BE2C (cell line): Measurements from ENCODE around the gene LACC1.

Source experiments
- DNase-seq: peaks from one replicate; pipeline ENCODE4 v3.0.0-alpha.2; 2020
- H3K27me3 ChIP-seq: fragments of 250-450 bp; sonication (Bioruptor Pico); 2 replicates; pipeline ENCODE4 v1.5.1; 2020; ENCODE audit warnings: mild to moderate bottlenecking
- H3K36me3 ChIP-seq: fragments of 250-450 bp; sonication (Bioruptor Pico); 2 replicates; pipeline ENCODE4 v1.5.1; 2020; ENCODE audit warnings: mild to moderate bottlenecking
- H3K4me1 ChIP-seq: fragments of 250-450 bp; sonication (Bioruptor Pico); 2 replicates; pipeline ENCODE4 v1.5.1; 2020
- H3K4me3 ChIP-seq: 2 replicates; pipeline ENCODE4 v1.5.1; 2011; ENCODE audit warnings: low read depth, low read length
- H3K9me3 ChIP-seq: fragments of 250-450 bp; sonication (Bioruptor Pico); 2 replicates; pipeline ENCODE4 v1.5.1; 2020
- TF ChIP-seq, protein P1 (sequence below): IDR thresholded peaks from 2 replicates; pipeline ENCODE4 v1.5.1; 2012; ENCODE audit warnings: mild to moderate bottlenecking, low read depth, low read length

Gene LACC1

DNA sequence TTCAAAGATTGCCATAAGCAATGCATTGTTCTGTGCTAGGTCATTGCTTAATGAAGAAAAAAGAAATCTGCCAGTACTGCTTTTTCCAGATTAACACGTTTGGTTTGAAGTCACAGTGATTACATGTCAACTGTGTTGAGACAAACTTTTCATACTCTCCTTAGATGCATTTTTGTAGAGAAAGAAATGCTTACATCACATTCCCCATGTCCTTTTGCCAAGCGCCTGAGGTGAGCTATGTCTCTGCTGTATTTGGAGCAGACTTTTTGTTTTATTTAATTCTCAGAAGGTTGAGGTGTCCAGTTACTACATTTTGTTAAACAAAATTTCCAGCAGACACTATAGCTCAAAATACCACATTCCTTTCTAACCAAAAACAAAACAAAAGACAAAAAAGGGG is 16.2 kb downstream of the LACC1 start:
- no peak for DNase-seq
- Histone ChIP-seq H3K27me3 (peaks cover 8% of the 10 kb centered on the region), H3K4me3 (no peak overlapping the region), H3K4me1 (no peaks in the 10 kb centered on the region), H3K36me3 (no peaks in the 10 kb centered on the region), H3K9me3 (no peaks in the 10 kb centered on the region)
- TF ChIP-seq, protein P1, sequence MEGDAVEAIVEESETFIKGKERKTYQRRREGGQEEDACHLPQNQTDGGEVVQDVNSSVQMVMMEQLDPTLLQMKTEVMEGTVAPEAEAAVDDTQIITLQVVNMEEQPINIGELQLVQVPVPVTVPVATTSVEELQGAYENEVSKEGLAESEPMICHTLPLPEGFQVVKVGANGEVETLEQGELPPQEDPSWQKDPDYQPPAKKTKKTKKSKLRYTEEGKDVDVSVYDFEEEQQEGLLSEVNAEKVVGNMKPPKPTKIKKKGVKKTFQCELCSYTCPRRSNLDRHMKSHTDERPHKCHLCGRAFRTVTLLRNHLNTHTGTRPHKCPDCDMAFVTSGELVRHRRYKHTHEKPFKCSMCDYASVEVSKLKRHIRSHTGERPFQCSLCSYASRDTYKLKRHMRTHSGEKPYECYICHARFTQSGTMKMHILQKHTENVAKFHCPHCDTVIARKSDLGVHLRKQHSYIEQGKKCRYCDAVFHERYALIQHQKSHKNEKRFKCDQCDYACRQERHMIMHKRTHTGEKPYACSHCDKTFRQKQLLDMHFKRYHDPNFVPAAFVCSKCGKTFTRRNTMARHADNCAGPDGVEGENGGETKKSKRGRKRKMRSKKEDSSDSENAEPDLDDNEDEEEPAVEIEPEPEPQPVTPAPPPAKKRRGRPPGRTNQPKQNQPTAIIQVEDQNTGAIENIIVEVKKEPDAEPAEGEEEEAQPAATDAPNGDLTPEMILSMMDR, result no peak

DNA sequence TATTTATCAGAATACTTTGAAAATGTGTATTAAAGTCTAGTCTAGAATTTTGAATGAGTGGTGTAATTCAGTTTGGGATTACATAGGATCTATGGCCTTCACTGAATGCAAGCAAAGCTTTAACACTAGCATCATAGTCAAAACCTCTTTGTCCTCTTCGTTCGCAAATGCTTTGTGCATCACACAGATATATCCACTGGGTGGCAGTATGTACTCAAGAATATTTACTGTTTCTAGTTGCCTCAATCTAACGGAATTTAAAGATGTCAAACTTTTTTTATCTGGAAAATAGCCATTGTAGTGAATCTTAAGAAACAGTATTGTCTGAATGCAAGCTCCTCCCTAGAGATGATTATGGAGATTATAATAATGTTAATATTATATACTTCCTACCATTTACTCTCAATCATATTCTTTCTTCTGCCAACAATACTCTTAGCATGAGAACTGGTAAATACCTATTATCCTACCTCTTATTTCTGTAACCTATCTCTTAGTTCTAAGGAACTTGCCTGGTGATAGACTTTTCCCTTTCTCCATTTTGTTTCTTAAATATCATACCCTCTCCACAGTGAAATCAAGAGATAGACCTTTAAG is 25.8 kb downstream of the LACC1 start:
- Histone ChIP-seq H3K4me3 (no peak overlapping the region), H3K27me3 (peaks cover 10% of the 10 kb centered on the region; the same call in 1 of the 2 replicates), H3K9me3 (no peaks in the 10 kb centered on the region), H3K36me3 (no peaks in the 10 kb centered on the region), H3K4me1 (no peaks in the 10 kb centered on the region)
- peak; percentile 25 for DNase-seq
- TF ChIP-seq, protein P1, result peak; percentile 74

DNA sequence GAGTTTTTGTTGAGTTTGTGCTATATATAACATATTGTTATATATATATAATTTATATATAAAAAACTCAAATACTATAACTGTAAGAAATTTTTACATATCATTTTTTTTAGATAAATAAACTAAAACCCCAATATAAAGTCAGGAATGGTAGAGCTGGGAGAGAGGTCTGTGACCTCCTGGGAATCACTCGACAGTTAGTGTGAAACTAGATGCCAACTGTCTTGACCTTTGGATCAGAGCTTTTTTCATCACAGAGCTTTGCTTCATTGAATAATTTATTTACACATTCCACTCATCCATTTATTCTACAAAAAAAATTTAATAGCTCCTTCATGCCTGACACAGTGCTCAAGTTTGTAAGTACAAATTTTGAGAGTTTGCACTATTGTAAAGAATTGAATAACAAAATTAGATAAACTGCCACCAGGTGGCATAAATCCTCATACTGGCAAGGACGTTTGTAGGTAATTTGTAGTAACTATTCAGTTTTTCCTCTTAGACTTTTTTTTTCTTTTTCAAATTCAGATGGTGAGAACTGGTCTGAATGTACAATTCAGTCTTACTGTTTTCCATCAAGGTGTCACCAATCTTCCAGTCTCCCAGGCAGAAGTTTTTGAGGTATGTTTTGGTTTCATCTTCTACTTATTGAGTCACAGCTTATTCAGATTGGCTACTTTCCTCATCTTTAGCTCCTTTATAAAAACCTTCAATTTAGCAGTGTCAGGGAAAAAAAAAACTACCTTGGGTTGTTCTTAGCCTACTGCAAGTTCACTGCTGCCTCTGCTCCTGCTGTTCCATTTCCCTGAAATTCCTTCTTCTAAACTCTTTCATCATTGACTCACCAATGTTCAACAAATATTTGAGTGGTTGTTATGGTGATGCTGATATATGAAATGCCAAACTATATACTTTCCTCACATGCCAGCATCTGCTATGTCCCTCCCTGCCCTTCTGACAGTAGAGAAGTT is 28.7 kb downstream of the LACC1 start:
- DNase-seq, result no peak
- no peak overlapping the region for H3K4me3 ChIP-seq
- no peaks in the 10 kb centered on the region for H3K36me3 ChIP-seq
- TF ChIP-seq, protein P1, result peak; percentile 54
- no peaks in the 10 kb centered on the region for H3K4me1 ChIP-seq
- H3K9me3 ChIP-seq, result no peaks in the 10 kb centered on the region
- H3K27me3 ChIP-seq, result peaks cover 10% of the 10 kb centered on the region; the same call in 1 of the 2 replicates

DNA sequence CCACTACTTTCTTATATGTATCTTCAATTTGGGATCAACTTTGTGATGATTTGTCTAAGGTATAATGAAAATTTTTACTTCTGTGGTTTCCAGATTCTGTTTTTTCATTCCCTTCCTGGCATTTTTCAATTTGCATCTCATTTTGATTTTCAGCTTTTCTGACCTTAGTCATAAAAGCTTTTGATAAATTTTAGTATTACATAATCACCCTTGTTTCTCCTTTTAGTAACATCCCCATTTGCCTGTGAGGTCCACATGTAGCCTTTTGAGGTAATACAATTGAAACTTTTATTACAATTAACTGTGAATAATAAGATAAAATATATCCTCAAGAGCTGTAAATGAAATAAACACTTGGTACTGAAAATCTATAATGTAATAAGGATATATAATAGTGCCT is 31.2 kb downstream of the LACC1 start:
- no peak overlapping the region for H3K4me3 ChIP-seq
- no peaks in the 10 kb centered on the region for H3K9me3 ChIP-seq
- no peaks in the 10 kb centered on the region for H3K36me3 ChIP-seq
- H3K27me3 ChIP-seq, result peaks cover 10% of the 10 kb centered on the region
- TF ChIP-seq, protein P1, result no peak
- no peak for DNase-seq
- no peaks in the 10 kb centered on the region for H3K4me1 ChIP-seq

DNA sequence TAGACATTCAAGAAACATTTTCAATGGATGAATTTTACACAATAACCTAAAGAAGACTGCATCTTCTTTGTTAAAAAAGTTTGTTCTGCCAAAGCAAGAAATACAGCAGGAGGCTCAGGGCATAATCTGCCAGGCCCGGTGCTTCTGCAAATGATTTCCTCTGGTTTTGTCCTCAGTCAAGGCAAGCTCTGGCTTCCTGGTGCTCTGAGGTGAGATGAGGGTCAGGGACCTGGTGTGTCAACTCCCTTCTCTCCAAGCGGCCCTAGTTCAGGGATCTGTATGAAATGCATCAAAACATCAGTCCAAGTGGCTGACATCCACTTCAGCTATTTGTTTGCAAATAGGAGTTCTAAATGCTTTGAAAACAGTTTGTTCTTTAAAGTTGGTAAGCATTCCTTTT is 31.6 kb downstream of the LACC1 start:
- Histone ChIP-seq H3K27me3 (peaks cover 10% of the 10 kb centered on the region), H3K9me3 (no peaks in the 10 kb centered on the region)
- TF ChIP-seq, protein P1, result no peak

DNA sequence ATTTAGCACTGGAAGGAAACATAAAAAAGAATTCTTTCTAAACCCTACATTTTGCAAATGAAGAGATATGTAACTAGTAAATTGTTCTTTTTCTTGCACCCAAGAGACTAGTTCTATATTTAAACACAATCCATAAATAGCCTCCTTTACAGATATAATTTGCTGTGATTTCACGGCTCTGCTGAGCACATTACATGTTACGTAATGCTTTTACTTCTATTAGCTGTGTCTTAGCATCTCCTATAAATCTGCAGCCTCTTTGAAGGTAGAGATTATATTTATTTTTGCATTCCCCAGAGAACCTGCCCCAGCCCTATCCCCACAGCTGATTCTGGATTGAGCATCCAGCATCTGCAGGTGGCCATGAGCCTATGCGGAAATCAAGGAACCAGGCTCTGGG is 32.2 kb downstream of the LACC1 start:
- Histone ChIP-seq H3K4me1 (no peaks in the 10 kb centered on the region), H3K36me3 (no peaks in the 10 kb centered on the region), H3K4me3 (no peak overlapping the region), H3K27me3 (peaks cover 7% of the 10 kb centered on the region), H3K9me3 (no peaks in the 10 kb centered on the region)
- no peak for DNase-seq
- TF ChIP-seq, protein P1, result no peak

More for the DNA sequence above, 31.6 kb downstream of the LACC1 start:
- no peak for DNase-seq
- Histone ChIP-seq H3K36me3 (no peaks in the 10 kb centered on the region), H3K4me1 (no peaks in the 10 kb centered on the region), H3K4me3 (no peak overlapping the region)
